ENCODE measurements around the gene DYRK1B.
"Not testable (repeated sequence)": the region's sequence is repeated elsewhere in the genome, so short reads cannot be mapped to it uniquely, and the experiment has no call there.

DNA sequence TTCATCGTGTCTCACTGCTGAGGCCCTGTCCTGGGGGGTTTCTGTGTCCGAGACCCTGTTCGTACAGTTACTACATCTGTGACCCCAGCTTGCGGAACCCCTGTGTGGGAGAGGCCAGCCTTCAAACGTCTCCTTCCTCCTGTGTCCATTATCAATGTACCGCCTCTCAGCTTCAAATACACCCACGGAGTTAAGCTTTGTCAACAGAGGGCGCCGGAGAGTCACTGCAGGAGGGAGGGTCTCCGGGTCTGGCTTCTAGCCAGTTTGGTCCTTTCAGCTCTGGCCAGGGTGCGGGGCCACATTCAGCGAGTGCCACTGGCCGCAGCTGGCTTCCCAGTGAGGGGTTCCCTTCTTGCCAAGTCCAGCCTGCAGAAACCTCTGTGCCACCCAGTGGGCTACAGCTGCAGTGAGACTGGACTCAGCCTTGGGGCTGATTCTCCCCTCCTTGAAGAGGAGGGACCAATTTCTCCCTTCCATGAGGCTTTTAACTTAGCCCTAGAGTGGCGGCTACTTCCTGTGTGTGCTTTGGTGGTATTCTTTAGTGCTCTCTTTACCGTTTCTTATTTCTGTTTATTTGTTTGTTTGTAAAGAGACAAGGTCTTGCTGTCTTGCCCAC is 47.6 kb upstream of the DYRK1B start:
- TF ChIP-seq, protein P1, sequence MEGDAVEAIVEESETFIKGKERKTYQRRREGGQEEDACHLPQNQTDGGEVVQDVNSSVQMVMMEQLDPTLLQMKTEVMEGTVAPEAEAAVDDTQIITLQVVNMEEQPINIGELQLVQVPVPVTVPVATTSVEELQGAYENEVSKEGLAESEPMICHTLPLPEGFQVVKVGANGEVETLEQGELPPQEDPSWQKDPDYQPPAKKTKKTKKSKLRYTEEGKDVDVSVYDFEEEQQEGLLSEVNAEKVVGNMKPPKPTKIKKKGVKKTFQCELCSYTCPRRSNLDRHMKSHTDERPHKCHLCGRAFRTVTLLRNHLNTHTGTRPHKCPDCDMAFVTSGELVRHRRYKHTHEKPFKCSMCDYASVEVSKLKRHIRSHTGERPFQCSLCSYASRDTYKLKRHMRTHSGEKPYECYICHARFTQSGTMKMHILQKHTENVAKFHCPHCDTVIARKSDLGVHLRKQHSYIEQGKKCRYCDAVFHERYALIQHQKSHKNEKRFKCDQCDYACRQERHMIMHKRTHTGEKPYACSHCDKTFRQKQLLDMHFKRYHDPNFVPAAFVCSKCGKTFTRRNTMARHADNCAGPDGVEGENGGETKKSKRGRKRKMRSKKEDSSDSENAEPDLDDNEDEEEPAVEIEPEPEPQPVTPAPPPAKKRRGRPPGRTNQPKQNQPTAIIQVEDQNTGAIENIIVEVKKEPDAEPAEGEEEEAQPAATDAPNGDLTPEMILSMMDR (IDR thresholded peaks at IDR 0.05) = peak in 1 of 6 experiments; percentile 19
- TF ChIP-seq POLR2A (IDR thresholded peaks at IDR 0.05) = not testable (repeated sequence)

Data from Peyer's patch (tissue), 4 donors.